Right lobe of liver (tissue), 6 donors: ENCODE measurements around the gene MOB1B. TPM values are rescaled to one million over a fixed set of nuclear protein-coding genes. Genes with fewer than 3 reads are reported as not detected.
A peak's percentile ranks its signal among the peaks of the same experiment; 100 is the strongest.

Experiments used
- ATAC-seq, 4 donors: fragments of 200-7000 bp; cut with Tn5 transposase; one replicate each; pipeline ENCODE4 v1.9.1; 2020; ENCODE audit warnings: mild to moderate bottlenecking in 4 of 4, moderate library complexity in 4 of 4
- DNase-seq, 3 donors: peaks; one replicate each; pipeline ENCODE4 v3.0.0-alpha.2; 2020
- H3K27ac ChIP-seq, 3 donors: fragments of 200-600 bp; one replicate each; pipeline ENCODE4 v1.8.0; 2022
- H3K27me3 ChIP-seq, 2 donors: fragments of 200-600 bp; one replicate each; pipeline ENCODE4 v1.8.0; 2022
- H3K36me3 ChIP-seq, 4 donors: fragments of 200-600 bp; sonication (generic) in 1 of 4; one replicate each; pipeline versions ENCODE4 v1.5.1 to v1.8.0; 2017 to 2022; ENCODE audit warnings: control low read depth in 1 of 4
- H3K4me1 ChIP-seq, 4 donors: fragments of 200-600 bp; sonication (generic) in 1 of 4; one replicate each; pipeline versions ENCODE4 v1.5.1 to v1.8.0; 2017 to 2022; ENCODE audit warnings: control low read depth in 1 of 4
- H3K4me3 ChIP-seq, 3 donors: fragments of 200-600 bp; one replicate each; pipeline ENCODE4 v1.8.0; 2022
- H3K9me3 ChIP-seq, 4 donors: fragments of 200-600 bp; sonication (generic) in 1 of 4; one replicate each; pipeline versions ENCODE4 v1.5.1 to v1.8.0; 2017 to 2022; ENCODE audit warnings: control low read depth in 1 of 4
- CTCF ChIP-seq, 4 donors: fragments of 200-600 bp in 3 of 4; fragments of 450-650 bp in 1 of 4; IDR thresholded peaks; one replicate each; pipeline versions ENCODE4 v1.5.1 to v1.8.0; 2016 to 2022; ENCODE audit warnings: antibody characterized with exemption in 4 of 4, mild to moderate bottlenecking in 2 of 4
- POLR2A ChIP-seq: fragments of 450-650 bp; IDR thresholded peaks from one replicate; pipeline ENCODE4 v1.6.1; 2017; ENCODE audit warnings: antibody characterized with exemption, mild to moderate bottlenecking
- whole genome bisulfite sequencing: methylation state at CpG from one replicate; pipeline ENCODE4 v1.1.6; 2018; ENCODE audit warnings: low coverage, low lambda C conversion rate; ENCODE audit not compliant: insufficient coverage; ENCODE audit errors: missing lambda C conversion rate; 5-methylcytosine and 5-hydroxymethylcytosine counted together
- intact Hi-C, 2 donors: fragments of 100-400 bp; cut with DNase I; formaldehyde crosslinking; loops; one replicate each; pipeline versions ENCODE4 v1.11.2 to v1.14.1; 2022
- total RNA-seq, 6 experiments: library from RNA; depleted of rRNA in 2 of 6; stranded (reverse); fragments of >200 nt in 2 of 6; fragmentation: NEBNext Ultra II Directional in 3 of 6; extraction: Animal tissue kit (Norgen Biotek cat#: 25700) in 3 of 6; gene quantifications; one replicate each; pipeline versions ENCODE4 v1.1.0 to v1.2.4, GENCODE V29; 2016 to 2023
- donor health status: DM: no; HTN: yes; CAD: no.
- donor health status: DM: no; HTN: no; CAD: no.
- donor health status: DM: no; HTN: no; CAD: no.
- donor health status: DM: no; HTN: yes; CAD: no.
- donor health status: DM: no; HTN: yes; CAD: no.

MOB1B gene
- total RNA-seq, 6 experiments from 2014 or later, result 4.4 to 13.0 (median 6.5) TPM

DNA sequence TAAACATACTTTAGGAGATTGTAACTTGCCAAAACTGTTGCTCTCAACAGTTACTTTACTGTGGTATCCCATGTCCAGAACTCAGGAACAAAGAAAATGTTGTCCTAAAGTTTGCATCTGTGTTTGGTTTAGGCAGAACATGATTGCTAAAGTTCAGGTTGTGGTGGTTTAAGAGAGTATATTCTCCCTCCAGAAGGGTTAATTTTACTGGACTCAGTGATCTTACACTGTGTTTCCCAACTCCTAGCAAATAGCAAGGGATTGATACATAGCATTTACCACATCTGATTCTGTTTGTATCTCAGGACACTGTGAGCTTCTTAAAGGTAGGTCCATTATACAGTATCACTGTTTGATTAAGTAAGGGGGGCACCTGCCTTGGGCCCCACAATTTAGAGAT is 78.0 kb downstream of the MOB1B start:
- DNase-seq, result no peak

GRCh38 chr4:70984106-70984505 is 81.9 kb downstream of the MOB1B start:
- H3K27ac ChIP-seq, result no peak overlapping the region
- intact Hi-C loops, result no loop called here
- TF ChIP-seq POLR2A (no peak), CTCF (IDR thresholded peaks at IDR 0.05) (no peak)
- ATAC-seq, result no peak
- H3K4me1 ChIP-seq, result no peaks in the 10 kb centered on the region
- H3K36me3 ChIP-seq, result peaks cover 0 to 2% (median 0%) of the 10 kb centered on the region in 4 donors
- H3K27me3 ChIP-seq, result no peaks in the 10 kb centered on the region
- H3K4me3 ChIP-seq, result no peak overlapping the region
- no peak for DNase-seq
- no peaks in the 10 kb centered on the region for H3K9me3 ChIP-seq

More for the DNA sequence above, 78.0 kb downstream of the MOB1B start:
- H3K9me3 ChIP-seq, result no peaks in the 10 kb centered on the region
- H3K36me3 ChIP-seq, result peaks cover 0 to 5% (median 0%) of the 10 kb centered on the region in 4 donors
- TF ChIP-seq CTCF (IDR thresholded peaks at IDR 0.05) (no peak), POLR2A (no peak)
- no peak overlapping the region for H3K4me3 ChIP-seq
- no peak for ATAC-seq
- no peak overlapping the region for H3K27ac ChIP-seq
- no peaks in the 10 kb centered on the region for H3K4me1 ChIP-seq
- no peaks in the 10 kb centered on the region for H3K27me3 ChIP-seq
- intact Hi-C loops, result no loop called here

DNA sequence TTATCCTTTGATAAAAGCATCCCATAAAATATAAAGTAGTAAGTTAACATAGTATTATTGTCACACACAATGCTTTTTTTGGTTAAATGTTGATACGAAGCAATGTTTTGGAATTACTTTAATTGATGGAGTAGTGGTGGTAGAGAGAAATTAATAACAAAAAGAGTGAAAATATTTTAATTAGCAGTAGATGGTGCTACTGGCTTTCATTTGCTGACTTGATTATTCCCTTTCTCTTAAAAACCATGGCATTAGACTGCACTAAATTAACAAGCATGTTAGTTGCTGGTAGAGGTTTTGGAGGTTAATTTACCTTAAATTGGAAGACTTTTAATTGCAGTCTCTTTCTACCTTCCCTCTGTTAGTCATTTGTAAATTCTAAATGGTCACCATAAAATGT is 82.4 kb downstream of the MOB1B start:
- H3K36me3 ChIP-seq, result no peaks in the 10 kb centered on the region
- no peak for DNase-seq
- peak in 1 of 4 donors; percentile 5 for TF ChIP-seq CTCF (IDR thresholded peaks at IDR 0.05)
- TF ChIP-seq POLR2A, result no peak
- WGBS, result 83% methylated on average over 1 of the region's 1 CpG
- no peak for ATAC-seq
- intact Hi-C loops, result no loop called here
- H3K9me3 ChIP-seq, result no peaks in the 10 kb centered on the region
- H3K4me1 ChIP-seq, result no peaks in the 10 kb centered on the region
- no peak overlapping the region for H3K27ac ChIP-seq
- H3K4me3 ChIP-seq, result no peak overlapping the region
- H3K27me3 ChIP-seq, result no peaks in the 10 kb centered on the region

- WGBS, result 90% methylated on average over 2 of the region's 2 CpGs
- intact Hi-C loops, result no loop called here
- Histone ChIP-seq H3K27me3 (no peaks in the 10 kb centered on the region), H3K36me3 (no peaks in the 10 kb centered on the region), H3K4me3 (no peak overlapping the region), H3K4me1 (peaks cover 0 to 11% (median 0%) of the 10 kb centered on the region in 4 donors), H3K9me3 (no peaks in the 10 kb centered on the region), H3K27ac (no peak overlapping the region)
- no peak for ATAC-seq
- no peak for TF ChIP-seq CTCF (IDR thresholded peaks at IDR 0.05)
- DNase-seq, result no peak
Measured at GRCh38 chr4:70991596-70991995, 89.4 kb downstream of the MOB1B start.

DNA sequence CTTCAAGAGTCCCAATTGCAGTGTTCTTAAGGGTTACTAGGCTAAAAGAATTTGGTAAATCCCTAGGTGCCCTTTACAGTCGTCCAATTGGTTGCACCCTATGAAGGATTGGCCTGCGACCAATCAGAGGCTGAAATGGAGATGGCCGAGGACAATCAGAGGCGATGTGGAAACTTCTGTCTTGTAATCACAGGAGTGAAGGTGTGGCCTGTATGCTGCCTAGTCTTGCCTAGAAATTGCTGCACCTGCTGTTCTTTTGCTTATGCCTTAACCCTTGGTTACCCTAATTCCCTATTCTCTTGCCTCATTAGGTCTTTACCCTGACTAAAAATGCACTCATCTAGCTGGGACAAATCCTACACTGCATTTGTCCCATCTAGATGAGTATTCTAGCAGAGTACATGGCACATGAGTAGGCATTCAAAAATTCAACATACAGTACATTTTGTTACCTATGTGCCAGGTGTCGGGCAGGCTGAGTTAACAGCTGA is 90.3 kb downstream of the MOB1B start:
- ATAC-seq (no peak), DNase-seq (peak in 1 of 3 donors; percentile 33)
- Histone ChIP-seq H3K27ac (peak overlapping the region in 1 of 3 donors; percentile 70), H3K4me3 (peak overlapping the region; percentile 67 to 73 (median 71)), H3K9me3 (no peaks in the 10 kb centered on the region), H3K36me3 (no peaks in the 10 kb centered on the region), H3K27me3 (no peaks in the 10 kb centered on the region), H3K4me1 (peaks cover 0 to 11% (median 0%) of the 10 kb centered on the region in 4 donors)
- TF ChIP-seq POLR2A, result no peak
- TF ChIP-seq CTCF (IDR thresholded peaks at IDR 0.05), result no peak
- intact Hi-C loops, result no loop called here
- WGBS, result 70% methylated on average over 4 of the region's 5 CpGs
